HG03442 (cell line): ENCODE measurements around the gene CASZ1.

Source experiments
- ATAC-seq: cut with Tn5 transposase; IDR thresholded peaks from one replicate; pipeline ENCODE4 v1.9.1; 2021; ENCODE audit warnings: mild to moderate bottlenecking, moderate library complexity; ENCODE audit not compliant: unreplicated experiment

CASZ1 gene

DNA sequence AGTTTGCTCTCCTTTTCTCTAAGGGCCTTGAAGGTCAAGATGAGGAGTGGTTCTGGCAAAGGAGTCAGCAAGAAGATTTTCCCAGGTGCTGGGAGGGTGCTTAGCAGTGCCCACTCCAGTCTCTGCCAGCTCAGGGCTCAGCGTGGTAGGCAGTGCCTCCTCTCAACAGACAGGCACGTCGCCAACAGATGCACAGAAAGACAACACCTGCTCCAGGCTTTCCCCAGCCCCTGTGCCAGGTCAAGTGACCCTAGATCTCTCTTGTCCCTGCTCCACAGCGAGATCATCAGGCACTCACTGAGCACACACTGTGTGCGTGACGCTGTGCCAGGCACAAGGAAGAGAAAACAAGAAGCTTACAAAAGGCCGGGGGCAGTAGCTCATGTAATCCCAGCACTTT lies 86.0 kb downstream of the CASZ1 start:
- no peak for ATAC-seq

- ATAC-seq: no peak
These were observed 86.8 kb downstream of the CASZ1 start for GRCh38 chr1:10709646-10710045.

DNA sequence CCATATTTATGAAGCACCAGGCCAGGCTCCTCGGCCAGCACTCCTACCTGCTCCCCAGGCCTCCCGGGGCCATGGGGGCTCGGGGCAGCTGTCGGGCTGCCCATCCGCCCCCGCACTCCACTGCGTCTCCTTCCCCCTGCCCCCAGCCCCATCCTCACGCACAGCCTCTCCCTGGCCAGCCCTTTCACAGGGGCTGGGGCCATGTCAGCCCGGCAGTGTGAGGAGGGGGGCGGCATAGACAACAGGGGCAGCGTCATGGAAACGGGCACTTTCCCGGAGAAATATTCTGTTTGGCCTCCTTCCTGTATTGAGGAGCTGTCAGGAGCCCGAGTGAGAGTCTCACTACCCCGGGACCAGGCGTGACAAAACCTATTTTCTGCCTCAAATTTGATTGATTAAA lies 87.3 kb downstream of the CASZ1 start:
- no peak for ATAC-seq

GRCh38 chr1:10708757-10709156 lies 87.7 kb downstream of the CASZ1 start:
- ATAC-seq: no peak

DNA sequence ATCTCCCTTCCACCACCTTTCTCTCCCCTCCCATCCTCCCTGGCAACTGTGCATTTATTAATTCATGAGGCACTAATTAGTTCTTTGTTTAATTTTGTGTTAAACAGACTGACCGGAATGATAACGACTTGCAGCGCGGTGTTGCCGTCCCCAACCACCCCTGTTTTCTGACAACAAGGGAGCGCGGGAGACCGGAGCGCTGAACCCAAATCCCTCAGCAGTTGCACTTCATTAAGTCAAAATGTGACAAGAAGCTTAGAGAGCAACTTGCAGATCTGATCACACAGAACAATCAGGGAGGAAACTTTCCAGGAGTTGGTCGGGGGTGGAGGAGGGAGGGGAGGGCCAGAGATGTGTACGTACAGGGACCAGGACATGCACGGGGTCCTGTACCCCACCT lies 89.2 kb downstream of the CASZ1 start:
- no peak for ATAC-seq

DNA sequence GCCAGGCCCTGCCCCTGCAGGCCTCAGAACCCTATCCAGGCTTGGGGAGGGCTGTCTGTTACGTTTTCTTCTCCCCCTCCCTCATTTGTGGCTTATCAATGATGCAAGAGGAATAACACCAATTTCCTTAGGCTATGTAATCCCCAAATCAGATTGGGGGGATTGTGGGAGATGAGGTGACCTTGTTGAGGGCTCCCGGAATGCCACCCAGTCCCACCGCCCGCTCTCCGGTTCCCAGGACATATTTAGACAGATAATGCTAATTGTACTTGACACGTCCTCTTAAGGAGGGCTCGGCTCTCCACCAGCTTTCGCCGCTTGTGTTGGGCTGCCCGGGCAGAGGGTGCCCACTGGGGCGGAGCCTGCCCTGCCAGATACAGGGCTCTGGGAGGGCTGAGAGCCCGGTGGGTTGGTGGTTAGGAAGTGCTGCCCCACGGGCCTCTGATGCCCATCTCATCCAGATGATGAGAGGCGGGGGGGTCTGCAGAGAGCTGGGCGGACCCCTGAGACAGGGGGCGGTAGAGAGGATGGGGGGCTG lies 90.0 kb downstream of the CASZ1 start:
- ATAC-seq: no peak

GRCh38 chr1:10705953-10706352 lies 90.5 kb downstream of the CASZ1 start:
- no peak for ATAC-seq

- no peak for ATAC-seq
These were observed 92.0 kb downstream of the CASZ1 start for GRCh38 chr1:10704368-10704882.

DNA sequence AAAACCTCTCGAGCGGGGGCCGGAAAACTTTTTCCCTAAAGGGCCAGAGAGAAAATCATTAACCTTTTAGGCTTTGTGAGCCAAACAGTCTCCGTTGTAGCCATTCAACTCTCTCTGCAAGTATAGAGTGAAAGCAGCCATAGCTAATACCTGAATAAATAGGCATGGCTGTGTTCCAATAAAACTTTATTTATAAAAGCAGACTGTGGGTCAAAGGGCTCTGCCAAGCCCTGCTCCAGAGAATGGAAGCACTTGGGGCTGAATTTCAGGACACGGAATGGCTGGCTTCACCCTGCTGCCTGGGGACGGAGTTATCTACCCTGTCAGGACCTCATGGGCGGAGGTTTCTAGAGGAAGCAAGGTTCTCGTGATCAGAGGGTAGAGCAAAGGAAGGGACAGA lies 92.7 kb downstream of the CASZ1 start:
- ATAC-seq: no peak

GRCh38 chr1:10701145-10701544 lies 95.3 kb downstream of the CASZ1 start:
- no peak for ATAC-seq

DNA sequence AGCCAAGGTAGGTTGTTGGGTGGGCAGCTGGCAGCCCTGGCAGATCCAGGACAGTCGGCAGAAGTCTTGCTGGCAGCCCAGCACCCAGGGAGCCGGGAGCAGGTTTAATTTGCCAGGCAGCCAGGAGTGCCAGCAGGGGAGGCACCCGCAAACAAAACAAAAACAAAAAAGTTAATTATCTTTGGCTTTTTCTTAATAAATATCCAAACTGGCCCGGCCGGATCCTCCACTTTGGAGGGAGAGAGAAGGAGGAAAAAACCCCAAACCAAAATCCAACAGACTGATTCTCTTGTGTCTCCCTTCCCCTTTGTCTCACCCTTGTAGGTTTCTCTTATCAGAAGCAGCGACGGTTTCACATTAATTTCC lies 97.0 kb downstream of the CASZ1 start:
- ATAC-seq: no peak

DNA sequence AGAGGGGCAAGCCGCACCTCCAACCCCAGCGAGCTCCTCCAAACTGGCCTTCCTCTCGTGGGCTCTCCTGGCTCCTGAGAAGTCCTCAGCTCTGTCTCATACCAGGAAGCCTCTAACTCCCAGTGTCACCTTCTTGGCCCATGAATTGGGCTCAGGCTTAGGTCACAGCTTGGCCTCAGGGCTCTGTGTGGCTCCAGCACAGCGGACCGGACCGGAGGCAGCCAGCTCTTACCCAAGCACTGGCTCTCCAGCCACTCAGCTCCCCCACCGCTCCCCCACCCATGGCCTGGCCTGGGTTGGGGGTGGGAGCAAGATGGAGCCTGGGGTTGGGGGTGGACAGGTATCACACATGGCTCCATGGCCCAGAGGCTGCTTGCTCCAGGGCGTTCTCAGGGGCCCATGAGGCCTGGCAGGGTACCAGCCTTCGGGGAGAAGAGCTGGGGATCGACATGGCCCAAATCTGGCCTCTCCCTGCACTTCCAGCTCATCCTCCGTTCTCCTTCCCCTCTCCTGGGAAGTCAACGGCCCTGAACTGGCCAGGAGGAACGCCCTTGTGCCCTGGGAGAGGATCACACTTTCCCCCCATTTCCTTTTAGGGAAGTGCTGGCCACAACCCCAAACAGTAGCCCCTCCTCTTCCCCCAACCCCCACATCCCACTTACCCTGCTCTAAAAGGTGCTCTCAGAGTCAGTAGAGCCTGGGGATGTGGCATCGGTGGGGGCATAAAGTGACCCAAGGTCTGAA lies 97.5 kb downstream of the CASZ1 start:
- no peak for ATAC-seq

DNA sequence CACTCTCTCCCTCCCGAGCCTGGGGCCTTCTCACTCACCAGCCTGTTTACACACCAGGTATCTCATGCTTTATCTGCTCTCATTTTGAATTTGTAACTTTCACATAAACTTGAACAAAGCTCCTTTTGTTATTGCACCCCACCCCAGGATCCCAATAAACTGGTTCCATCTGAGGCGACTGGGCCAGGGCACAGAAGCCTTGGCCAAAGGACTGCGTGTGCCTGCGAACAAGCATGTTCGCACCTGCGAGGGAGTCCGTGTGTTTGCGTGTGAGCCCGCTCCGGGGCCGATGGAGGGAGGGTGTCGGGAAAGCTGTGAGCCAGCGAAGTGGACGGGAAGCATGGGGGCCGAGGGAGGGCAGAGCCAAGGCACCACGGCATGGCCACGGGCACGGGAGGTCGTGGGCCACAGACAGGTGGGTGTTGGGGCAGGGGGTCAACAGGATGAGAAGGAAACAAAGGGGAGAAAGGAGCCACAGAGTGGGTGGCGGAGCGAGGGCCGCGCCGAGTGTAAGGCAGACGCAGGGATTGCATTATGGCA lies 98.8 kb downstream of the CASZ1 start:
- no peak for ATAC-seq

DNA sequence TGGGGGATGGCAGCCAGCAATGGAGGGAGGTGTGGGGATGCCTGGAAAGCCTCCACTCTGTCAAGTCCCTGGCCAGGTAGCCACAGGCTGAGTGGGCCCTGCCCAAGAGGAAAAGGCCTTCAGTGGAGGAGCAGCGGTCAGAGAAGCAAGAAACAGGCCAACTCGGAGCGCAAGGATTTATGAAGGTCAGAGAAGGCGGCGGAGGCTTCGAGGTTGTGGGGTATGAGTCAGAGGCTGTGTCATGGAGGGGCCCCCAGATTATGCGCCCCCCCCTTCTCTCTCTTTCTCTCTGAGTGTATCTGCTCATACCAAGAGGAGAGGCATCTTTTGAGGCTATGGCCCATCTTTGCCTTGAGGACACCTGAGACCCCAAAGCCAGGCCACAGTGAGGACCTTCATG lies 99.5 kb downstream of the CASZ1 start:
- ATAC-seq: no peak

DNA sequence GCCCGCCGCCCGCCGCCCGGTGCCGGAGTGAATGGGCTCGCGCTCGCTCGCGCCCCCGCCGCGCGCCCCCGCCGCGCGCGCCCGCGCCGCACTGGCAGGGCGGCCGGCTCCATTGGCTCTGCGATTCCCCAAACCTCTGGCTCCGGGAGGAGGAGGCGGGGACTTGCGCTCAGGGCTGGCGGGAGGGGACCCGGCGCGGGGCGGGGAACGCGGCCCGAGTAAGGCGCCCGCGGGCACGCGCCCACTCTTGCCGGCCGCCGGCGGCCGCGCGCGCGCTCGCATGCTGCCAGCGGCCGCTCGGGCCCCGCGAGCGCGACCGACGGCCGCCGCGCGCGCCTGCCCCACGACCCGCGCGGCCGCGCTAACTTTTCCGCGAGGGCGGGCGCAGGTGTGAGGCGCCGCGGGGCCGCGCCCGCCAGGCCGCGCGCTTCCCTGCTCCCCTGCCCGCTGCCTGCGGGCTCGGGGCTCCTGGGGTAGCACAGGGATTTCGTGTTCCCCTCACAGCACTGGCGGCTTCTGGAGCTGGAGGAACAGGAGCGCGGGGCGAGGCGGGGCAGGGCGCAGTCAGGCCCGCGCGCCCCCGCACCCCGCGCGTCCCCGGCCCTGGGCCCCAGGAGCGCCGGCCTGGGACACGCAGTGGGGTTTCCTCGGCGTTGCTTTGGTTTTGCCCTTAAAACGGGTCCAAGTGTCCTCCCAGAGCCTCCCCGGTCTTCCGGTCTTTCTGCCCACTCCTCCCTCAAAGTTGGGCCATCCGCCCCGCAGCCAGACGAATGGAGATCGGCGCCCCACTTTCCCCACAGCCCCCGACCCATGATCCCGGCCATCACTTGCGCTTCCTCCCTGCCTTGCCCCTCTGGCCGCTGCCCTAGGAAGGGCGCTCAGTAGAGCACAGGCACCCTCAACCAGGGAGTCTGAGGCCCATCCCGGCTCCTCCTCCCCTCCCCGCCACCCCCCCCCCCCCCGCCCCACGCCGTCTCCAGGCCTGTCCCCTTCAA lies 101.5 kb downstream of the CASZ1 start:
- ATAC-seq: peak; percentile 47

DNA sequence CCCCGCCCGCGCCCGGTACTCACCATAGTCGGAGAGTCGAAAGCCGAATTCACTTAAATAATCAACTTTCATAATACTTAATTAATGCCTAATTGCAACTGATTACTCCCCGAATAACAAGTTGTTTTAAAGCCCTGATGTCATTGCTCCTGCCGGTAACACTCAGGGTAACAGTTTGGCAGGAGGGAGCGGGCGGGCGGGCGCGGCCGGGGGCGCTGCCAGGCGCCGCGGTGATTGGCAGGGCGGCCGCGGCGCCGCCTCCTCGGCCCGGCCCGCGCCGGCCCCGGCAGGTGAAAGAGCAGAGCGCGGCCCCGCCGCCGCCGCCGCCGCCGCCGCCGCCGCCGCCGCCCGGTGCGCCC lies 102.2 kb downstream of the CASZ1 start:
- peak; percentile 41 for ATAC-seq

DNA sequence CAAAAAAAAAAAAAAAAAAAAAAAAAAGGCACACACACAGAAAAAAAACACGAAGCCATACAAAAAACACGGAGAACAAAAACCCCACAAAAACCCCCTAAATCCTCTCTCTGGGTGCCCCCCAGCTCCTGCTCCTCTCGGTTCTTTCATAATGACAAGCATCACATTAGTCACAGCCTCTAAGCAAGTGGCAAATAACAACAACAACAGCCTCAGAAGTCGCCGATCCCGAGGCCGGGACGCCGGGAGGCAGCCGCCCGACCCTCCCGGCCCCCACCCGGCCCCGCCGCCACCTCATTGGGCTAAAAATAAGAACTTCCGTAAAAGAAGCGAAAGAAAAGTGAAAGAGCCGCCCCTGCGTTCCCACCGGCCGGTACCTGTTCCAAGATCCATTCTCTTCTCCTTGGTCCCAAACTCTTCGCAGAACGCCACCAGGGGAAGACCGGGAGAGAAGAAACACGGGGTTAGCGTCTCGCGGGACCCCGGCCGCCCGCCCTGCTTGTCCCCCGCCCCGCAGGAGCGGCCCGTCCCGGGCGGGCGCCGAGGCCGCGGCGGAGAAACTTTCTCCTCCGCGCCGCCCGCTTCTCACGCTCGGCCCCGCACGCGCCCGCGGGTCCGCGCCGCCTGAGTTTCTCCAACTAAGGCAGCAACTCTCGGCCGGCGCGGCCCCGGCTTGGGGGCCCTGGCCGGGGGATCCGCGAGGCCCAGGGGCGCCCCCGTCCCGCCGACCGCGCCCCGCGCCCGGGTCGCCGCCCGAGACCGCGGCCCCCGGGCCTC lies 102.8 kb downstream of the CASZ1 start:
- ATAC-seq: no peak

DNA sequence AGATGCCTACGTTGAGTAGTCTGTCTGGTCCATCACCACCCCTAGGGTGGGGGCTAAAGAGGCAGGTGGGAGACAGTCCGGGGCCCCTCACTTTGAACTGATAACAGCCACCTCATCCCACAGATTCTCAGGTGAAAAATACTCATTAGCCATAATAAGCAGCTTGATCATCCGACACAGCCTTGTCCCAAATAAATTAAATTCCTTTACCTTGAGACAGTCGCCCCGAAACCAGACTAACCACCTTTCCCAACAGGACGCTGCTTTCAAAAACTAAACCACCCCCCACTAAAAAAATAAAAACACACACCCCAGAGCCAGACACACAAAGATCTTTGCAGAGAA lies 103.3 kb downstream of the CASZ1 start:
- ATAC-seq: no peak

DNA sequence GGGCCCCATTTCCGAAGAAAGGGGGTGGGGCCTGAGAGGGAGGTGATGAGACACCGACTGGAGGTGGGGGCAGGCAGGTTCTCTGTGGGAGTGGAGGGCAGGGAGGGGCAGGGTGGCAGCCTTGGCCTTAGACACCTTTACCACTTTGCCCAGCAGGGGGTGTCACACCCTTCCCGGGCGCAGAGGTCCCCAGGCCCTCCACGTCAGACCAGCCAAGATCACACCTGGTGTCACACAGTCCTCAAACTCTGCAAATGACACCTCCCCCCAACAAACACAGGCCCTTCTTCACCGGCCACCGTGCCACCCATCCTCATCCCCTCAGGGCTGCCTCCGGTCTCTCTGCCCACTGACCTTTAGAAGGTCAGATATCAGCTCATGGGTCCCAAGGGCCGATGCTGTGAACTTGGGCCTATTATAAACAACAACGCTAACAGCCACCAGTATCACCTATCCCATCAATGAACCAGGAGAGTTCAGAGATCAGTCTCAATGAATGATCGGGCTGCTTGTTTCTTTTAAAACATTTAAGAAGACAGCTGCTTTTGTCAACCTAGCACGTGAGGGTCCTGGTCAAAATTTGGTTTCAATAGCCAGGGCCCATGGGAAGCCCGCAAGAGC lies 103.9 kb downstream of the CASZ1 start:
- no peak for ATAC-seq

DNA sequence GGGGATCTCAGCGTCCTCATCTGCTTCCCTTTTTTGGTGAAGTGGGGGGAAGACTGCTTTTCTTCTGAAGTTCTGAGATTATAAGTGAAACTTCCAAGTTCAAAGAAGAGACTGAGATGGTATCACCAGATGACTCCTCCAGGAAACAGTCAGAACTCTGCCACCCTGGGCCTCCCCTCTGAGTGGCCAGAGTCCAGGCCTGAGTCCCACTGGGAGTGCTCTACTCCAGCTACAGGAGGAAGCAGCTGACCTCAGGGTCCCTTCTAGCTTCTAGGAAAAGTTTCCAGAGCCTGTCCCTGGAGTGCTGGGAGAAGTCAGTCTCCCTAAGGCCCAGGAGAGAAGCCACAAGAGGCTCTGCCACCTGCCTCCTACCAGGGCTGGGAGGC lies 104.7 kb downstream of the CASZ1 start:
- no peak for ATAC-seq
